ENCODE data around the gene CFAP77.

The CFAP77 gene

GRCh38 chr9:132575005-132575609 lies 165.1 kb downstream of the CFAP77 start:
- peak in 1 of 4 experiments; percentile 31 for DNase-seq (ENCODE audit: low read depth in 4 of 4, low spot score in 1 of 4)

- DNase-seq (ENCODE audit: low read depth in 4 of 4, low spot score in 1 of 4), result no peak
These were observed 165.8 kb downstream of the CFAP77 start for GRCh38 chr9:132575811-132576210.

DNA sequence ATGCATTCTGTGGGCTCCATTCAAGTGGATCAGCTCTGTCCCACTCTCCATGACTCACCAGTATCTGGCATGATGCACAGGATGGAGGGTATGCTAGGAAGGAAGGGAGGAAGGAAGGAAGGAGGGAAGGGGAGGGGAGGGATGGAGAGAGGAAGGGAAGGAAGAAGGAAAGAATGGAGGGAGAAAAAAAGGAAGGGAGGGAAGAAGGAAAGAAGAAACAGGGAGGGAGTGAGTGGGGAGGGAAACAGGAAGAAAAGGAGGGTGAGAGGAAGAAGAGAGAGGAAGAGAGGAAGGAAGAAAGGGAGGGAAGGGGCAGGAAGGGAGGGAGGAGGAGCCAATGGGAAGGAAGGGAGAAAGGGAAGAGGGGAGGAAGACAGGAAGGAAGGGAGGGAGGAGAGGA lies 167.1 kb downstream of the CFAP77 start:
- no peak for DNase-seq (ENCODE audit: low read depth in 4 of 4, low spot score in 1 of 4)

DNA sequence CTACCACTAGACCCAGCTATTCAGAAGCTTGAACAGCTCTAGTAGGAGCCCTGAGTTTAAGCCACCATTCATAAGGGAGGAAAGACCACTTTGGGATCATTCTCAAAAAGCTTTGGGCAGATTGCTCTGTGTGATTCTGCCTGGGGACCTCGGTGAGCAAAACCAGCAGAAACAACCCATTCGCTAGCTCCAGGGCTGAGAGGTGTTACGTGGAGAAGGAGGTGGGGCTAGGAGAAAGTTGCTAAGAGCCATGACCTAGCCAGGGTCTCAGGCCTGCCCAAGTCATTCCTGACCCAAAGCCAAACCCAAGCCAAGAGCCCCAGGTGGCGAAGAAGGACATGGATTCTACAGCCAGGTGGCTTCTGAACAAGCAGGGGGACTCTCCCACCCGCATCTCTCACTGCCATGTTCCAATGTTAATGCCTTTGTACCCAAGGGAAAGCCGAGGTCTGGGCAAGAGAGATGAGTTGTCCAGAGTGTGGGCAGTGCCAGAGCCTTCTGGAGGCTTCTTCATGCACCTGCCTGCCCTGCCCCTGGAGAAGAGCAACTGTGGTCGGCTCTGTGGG lies 168.4 kb downstream of the CFAP77 start:
- DNase-seq (ENCODE audit: low read depth in 4 of 4, low spot score in 1 of 4), result no peak

GRCh38 chr9:132579427-132579798 lies 169.4 kb downstream of the CFAP77 start:
- DNase-seq (ENCODE audit: low read depth in 4 of 4, low spot score in 1 of 4), result no peak

DNA sequence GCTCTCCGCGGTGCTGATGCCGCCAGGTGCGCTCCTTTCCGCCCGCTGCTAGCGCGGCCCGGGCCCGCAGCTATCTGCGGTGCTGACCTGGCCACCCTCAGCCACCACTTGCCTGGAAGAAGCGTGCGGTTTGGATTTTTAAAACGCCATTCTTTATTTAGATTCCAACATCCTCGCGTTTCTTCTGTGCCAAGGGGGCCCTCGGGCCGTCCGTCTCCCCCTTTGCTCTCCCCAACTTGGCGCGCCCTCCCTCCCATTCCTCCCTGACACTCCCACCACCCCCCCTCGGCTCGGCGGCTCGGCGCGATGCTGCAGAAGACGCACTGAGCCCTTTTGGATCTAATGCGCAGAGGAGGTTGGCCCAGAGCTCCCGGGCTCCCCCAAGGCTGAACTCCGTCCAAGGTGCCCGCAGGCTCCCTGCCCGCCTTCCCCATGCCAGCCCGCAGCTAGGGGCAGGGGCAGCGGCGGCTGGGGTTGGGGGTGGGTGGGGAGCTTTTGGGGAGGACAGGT lies 172.3 kb downstream of the CFAP77 start, which contains the start of gene BARHL1:
BARHL1 (plus strand) TSS at position 331 of the 510 bp plus-strand sequence. CDS start 192 bp downstream, outside the sequence.
- DNase-seq (ENCODE audit: low read depth in 4 of 4, low spot score in 1 of 4), result no peak

DNA sequence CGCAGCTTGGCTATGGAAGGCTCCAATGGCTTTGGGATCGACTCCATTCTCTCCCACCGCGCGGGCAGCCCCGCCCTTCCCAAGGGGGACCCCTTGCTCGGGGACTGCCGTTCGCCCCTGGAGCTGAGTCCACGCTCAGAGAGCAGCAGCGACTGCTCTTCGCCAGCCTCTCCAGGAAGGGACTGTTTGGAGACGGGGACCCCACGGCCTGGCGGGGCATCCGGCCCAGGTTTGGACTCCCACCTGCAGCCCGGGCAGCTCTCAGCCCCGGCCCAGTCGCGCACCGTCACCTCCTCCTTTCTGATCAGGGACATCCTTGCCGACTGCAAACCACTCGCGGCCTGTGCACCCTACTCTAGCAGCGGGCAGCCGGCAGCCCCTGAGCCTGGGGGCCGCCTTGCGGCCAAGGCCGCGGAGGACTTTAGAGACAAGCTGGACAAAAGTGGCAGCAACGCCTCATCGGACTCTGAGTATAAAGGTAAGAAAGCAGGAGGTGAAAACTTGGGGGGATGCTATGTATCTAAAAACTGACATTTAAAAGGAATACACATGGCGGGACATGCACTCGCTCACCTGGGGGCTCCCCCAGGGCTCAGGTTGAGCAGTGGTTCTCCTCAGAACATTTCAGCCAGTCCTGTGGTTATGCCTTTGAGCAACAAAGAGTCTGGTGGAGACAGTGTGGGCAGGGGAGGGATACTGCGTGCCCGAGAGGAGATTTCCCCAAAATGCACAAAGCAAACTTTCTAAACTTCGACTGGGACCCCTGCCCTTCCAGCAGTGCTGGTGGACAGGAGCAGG lies 173.0 kb downstream of the CFAP77 start:
- DNase-seq (ENCODE audit: low read depth in 4 of 4, low spot score in 1 of 4), result no peak

DNA sequence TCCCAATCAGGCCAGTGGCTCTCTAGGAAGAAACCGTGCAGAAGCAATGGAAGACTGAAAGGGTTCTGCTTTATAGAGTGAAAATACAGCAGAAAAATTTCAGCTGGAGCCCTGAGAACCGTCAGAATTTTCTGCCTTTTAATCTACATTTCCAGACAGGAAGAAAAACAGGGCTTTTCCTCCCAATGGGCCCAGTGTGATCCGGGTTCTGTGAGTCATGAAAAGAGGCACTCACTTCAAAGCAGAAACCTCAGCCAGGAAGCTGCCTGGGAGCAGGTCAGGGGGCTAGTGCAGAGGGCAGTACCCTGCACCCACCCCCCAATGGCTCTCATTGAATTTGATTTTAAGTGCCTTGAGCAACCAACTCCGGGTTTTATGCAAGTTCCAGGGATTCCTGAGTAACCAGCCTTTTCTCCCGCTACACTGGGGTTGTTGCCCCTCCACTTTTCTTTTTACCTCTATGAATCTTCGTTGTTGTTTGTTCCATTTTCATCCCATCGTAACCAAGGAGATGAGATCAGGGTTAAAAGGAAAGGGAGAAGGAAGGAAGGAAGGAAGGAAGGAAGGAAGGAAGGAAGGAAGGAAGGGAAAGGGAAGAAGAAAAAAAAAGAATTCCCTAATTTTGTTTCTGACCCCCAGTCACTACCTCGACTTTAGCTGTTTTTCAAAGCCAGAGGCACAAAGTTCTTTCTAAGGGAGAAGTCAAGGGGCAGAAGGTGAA lies 173.7 kb downstream of the CFAP77 start:
- DNase-seq (ENCODE audit: low read depth in 4 of 4, low spot score in 1 of 4), result no peak

DNA sequence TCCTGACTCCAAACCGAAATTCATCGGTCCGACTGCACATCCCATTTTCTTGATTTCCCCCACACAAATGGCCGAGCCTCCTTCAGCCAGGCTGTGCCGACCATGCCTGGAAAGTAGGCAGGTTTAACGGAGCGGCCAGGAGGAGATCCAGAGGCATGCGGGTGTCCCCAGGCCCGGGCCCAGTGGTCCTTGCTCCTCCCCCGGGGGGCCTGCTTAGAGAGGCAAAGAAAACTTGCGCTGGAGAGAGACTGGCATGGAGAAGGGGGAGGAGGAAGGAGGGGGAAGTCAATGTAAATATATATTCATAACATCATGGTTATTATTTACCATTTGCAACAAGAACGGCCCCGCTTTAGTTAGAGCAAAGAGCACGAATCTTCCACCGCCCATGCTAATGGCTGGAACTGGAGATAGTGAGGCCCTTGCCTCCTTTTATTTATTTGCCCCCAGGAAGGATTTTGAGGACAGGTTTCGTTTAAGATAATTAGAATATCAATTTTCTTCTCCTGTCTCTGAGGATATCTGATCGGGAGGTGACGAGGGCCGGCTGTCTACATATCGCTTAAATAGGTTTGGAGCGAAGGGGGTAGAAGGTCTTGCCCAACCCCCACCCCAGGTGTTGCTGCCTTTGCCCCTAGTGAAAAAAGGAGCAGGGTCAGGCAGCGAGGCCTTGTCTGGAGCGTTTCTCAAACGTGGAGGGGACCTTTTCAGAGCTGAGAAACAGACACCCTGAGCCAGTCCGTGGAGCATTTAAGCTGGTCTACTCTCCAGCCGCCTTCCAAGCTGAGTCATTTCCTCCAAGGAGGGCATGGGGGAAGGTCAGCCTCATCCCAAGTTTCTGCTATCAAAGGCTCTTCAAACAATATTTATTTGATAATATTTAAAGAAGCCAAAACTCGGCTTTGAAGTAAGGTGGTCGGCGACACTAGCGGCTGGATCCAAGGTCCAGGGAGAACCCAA lies 174.9 kb downstream of the CFAP77 start:
- no peak for DNase-seq (ENCODE audit: low read depth in 4 of 4, low spot score in 1 of 4)

GRCh38 chr9:132585954-132586829 lies 176.2 kb downstream of the CFAP77 start:
- no peak for DNase-seq (ENCODE audit: low read depth in 4 of 4, low spot score in 1 of 4)

DNA sequence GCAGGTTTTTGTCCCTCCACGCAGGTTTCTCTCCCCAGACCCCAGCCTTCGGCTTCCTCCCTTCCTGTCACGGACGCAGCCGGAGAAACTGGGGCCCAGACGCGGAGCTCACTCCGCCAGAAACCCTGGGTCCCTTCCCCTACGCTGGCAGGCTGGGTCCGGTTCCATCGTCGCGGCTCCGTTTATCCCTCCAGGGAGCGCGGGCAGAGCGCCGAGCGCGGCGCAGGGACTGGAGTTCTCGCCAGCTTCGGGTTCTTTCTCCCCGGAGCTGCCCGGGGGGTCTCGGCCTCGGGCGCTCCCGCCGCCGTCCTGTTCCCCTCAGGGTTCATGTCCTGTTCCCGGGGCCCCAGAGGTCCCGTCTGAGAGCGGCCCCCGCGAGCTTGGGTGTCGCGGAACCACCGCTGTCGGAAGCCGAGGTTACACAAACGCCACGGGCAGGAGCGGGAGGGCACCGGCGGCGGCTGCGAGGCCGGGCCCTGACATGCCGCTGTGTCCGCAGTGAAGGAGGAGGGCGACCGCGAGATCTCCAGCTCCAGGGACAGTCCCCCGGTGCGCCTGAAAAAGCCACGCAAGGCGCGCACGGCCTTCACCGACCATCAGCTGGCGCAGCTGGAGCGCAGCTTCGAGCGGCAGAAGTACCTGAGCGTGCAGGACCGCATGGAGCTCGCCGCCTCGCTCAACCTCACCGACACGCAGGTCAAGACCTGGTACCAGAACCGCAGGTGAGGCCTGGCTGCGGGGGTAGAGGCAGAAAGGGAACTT lies 177.0 kb downstream of the CFAP77 start:
- no peak for DNase-seq (ENCODE audit: low read depth in 4 of 4, low spot score in 1 of 4)

DNA sequence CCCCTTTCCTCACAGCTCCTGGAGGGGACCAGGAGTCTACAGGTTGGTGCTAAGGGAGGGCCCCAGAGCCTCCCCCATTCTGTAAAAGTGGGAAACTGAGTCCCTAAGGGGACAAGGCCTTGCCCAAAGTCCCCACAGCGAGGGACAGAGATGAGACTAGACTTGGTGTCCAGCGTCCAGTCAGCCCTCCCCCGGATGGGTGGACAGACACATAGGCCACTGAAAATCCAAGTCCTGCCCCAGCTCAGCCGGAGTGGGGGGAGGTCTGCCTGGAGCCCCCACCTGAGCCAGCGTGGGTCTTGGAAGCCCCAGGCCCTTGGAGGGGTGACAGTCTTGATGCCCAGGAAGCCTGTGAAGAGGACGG lies 177.6 kb downstream of the CFAP77 start:
- DNase-seq (ENCODE audit: low read depth in 4 of 4, low spot score in 1 of 4), result no peak

- DNase-seq (ENCODE audit: low read depth in 4 of 4, low spot score in 1 of 4), result no peak
These were observed 178.1 kb downstream of the CFAP77 start for GRCh38 chr9:132588098-132588497.

GRCh38 chr9:132588501-132589147 lies 178.6 kb downstream of the CFAP77 start:
- no peak for DNase-seq (ENCODE audit: low read depth in 4 of 4, low spot score in 1 of 4)

- DNase-seq (ENCODE audit: low read depth in 4 of 4, low spot score in 1 of 4), result no peak
These were observed 179.4 kb downstream of the CFAP77 start for GRCh38 chr9:132589148-132590036.

- no peak for DNase-seq (ENCODE audit: low read depth in 4 of 4, low spot score in 1 of 4)
These were observed 180.0 kb downstream of the CFAP77 start for GRCh38 chr9:132590037-132590317.
